ENCODE measurements around the gene LY6G5B.

DNA sequence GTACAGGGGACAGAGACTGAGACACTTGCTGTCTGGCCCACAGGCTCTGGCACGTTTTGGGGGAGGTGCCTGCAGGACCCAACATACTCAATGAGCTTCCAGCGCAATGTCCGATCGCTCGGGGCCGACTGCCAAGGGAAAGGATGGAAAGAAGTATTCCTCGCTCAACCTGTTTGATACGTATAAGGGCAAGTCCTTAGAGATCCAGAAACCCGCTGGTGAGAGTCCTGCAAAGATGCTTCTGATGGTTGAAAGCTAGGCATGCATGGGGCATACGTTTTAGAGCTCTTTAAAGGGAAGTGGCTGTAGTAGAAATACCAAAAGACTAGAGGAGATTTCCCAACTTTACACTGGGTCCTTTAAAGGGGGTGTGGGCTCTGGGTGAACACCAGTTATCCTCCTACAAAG is 47.1 kb upstream of the LY6G5B start:
- TF ChIP-seq, protein P1, sequence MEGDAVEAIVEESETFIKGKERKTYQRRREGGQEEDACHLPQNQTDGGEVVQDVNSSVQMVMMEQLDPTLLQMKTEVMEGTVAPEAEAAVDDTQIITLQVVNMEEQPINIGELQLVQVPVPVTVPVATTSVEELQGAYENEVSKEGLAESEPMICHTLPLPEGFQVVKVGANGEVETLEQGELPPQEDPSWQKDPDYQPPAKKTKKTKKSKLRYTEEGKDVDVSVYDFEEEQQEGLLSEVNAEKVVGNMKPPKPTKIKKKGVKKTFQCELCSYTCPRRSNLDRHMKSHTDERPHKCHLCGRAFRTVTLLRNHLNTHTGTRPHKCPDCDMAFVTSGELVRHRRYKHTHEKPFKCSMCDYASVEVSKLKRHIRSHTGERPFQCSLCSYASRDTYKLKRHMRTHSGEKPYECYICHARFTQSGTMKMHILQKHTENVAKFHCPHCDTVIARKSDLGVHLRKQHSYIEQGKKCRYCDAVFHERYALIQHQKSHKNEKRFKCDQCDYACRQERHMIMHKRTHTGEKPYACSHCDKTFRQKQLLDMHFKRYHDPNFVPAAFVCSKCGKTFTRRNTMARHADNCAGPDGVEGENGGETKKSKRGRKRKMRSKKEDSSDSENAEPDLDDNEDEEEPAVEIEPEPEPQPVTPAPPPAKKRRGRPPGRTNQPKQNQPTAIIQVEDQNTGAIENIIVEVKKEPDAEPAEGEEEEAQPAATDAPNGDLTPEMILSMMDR (IDR thresholded peaks at IDR 0.05), result no peak
- TF ChIP-seq POLR2A (IDR thresholded peaks at IDR 0.05) (no peak), EP300 (IDR thresholded peaks at IDR 0.05; ENCODE audit: low read depth) (no peak), POLR2AphosphoS5 (IDR thresholded peaks at IDR 0.05) (no peak)
